Fibroblast of villous mesenchyme (primary cell): ENCODE data around the gene PHKG2. TPM values are rescaled to one million over a fixed set of nuclear protein-coding genes. Genes with fewer than 3 reads are reported as not detected.

ENCODE experiments used
- DNase-seq: peaks from one replicate; pipeline ENCODE4 v3.0.0-alpha.2; 2010; ENCODE audit warnings: low read depth
- H3K4me3 ChIP-seq: 2 replicates; pipeline ENCODE4 v1.5.1; 2011; ENCODE audit warnings: low read depth, mild to moderate bottlenecking, low read length
- total RNA-seq: library from RNA; depleted of rRNA; stranded (reverse); fragments of >200 nt; gene quantifications from 2 replicates; pipeline ENCODE4 v1.2.3, GENCODE V29; 2012
- TF ChIP-seq, protein P1 (sequence below): IDR thresholded peaks from 2 replicates; pipeline ENCODE4 v1.5.1; 2012; ENCODE audit warnings: low read depth, mild to moderate bottlenecking, low read length; ENCODE audit not compliant: insufficient read depth

The PHKG2 gene
- total RNA-seq, 1 donor = 26.3 TPM

DNA sequence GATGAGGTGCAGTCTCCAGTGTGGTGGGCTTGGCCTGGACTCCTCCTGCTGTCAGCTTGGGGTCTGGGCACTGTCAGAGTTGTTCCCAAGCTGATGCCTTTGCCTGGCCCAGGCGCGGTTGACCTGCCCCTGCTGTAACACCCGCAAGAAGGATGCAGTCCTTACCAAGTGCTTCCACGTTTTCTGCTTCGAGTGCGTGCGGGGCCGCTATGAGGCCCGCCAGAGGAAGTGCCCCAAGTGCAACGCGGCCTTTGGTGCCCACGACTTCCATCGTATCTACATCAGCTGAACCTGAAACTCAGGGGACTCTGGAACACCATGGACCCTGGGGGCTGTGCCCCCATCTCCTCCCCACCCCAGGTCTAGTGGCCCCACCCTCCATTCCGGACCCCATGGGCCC is 25.6 kb downstream of the PHKG2 start:
- no peak overlapping the region for H3K4me3 ChIP-seq
- DNase-seq = no peak
- TF ChIP-seq, protein P1, sequence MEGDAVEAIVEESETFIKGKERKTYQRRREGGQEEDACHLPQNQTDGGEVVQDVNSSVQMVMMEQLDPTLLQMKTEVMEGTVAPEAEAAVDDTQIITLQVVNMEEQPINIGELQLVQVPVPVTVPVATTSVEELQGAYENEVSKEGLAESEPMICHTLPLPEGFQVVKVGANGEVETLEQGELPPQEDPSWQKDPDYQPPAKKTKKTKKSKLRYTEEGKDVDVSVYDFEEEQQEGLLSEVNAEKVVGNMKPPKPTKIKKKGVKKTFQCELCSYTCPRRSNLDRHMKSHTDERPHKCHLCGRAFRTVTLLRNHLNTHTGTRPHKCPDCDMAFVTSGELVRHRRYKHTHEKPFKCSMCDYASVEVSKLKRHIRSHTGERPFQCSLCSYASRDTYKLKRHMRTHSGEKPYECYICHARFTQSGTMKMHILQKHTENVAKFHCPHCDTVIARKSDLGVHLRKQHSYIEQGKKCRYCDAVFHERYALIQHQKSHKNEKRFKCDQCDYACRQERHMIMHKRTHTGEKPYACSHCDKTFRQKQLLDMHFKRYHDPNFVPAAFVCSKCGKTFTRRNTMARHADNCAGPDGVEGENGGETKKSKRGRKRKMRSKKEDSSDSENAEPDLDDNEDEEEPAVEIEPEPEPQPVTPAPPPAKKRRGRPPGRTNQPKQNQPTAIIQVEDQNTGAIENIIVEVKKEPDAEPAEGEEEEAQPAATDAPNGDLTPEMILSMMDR = no peak

DNA sequence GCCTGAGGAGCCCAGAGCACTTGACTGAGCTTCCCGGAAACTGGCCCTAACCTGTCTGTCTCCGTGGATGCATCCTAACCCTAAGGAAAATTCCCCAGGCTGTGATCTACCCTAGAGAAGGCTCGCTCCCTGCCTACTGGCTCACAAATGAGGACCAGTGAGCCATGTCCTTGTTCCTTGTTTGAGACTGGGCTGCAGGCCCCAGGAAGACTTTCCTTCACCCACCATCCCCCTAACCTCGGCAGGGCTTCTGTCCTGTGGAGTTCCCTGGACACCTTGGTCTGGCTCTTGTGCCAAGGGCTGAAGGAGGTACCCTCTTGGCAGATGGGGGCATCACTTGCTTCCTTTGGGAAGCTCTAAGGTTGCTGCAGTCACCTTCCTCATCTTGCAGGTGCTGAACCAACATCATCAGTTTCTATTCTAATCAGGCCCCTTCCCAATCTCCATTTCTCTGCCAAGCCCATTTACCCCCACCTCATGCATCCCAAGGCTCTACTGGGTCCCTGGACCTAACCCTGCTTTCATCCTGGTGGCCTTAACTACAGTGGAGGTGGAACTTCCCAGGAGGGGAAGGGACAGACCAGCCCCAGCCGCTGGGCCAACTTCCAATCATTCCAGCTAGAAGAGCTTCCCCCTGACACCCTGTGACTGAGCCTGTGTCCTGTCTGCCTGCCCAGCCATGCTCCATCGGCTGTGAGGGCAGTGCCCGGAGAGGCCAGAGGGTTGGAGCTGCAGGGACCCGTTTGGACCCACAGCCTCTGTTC is 26.3 kb downstream of the PHKG2 start:
- TF ChIP-seq, protein P1 = no peak
- H3K4me3 ChIP-seq = peak overlapping the region; percentile 75
- no peak for DNase-seq

DNA sequence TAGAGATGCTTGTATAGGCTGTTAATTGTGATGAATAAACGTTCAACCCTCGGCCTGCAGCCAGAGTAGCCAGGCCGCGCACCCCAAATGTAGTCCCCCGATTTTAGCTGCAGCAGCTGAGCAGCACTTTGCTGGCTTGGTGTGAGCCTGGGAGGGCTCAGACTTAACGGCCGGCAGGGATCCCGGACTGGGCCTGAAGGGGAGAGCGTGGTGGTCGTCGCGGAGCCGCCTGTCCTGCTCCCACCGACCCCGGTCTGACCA is 26.8 kb downstream of the PHKG2 start:
- no peak for DNase-seq
- TF ChIP-seq, protein P1 = no peak
- peak overlapping the region; percentile 75 for H3K4me3 ChIP-seq

DNA sequence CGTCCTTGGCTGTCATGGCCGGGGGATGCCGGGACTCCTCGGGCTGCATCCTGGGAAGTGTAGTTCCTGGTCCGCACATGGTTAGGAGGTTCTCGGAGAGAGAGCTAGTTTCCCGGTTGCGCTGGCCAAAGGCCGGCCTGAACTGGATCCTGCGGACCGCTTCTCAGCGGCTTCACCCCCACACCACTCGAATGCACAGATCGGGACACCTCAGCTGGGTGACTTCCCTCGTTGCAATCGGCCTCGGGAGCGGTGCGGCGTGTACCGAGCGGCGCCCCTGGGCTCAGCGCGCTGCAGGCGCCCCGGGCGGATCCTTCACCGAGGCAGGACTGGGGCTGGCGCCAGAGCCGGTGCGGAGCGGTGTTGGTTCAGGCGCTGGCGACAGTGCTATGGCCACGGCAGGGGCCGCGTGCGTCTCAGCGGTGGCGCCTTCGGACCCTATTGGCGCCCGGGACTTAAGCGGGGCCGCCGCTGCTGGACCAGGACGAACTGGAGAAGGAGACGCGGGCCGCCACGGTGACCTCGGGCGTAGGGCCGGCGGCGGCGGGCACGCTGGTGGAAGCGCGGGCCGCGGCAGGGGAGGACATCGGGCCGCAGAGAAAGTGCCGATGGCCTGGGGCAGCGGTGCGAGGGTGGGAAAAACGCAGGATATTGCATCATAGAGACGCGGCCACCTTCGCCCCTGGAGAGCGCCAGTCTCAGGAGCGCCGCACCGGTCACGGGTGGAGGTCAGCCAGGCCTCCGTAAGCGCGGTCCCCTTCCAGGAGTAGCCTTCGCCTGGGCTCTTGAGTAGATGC is 27.4 kb downstream of the PHKG2 start:
- TF ChIP-seq, protein P1 = no peak
- H3K4me3 ChIP-seq = peak overlapping the region; percentile 75
- DNase-seq = peak; percentile 70

DNA sequence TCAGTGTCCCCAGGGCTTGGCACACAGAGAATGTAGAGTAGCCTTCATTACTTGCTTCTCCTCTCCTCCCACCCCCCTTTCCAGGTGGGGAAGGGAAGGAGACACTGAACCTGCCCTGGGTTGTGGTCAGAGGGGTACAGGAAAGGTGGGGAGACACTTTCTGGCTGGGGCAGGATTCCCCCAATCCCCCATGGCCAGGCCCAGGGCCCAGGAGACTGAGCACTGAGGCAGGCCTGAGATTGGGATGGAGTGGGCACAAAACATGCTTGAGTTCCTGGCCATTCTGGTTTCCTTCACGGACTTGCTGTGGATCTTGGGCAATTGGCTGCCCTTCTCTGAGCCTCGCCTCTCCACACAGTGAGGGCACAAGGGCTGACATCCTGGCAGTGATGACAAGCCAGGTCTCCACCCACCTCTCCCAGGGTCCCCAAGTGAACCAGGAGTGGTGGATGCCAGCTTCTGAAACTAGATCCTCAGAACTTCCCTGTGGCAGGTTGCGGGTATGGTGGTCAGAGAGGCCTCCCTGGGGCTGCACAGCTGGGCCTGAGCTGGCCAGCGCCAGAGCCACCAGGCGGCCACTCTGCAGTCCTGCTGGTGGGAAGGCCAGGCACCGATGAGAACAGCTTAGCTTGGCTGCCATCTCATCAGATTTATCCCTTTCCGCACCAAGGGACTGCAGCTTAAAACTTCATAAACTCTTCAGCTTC is 29.5 kb downstream of the PHKG2 start:
- DNase-seq = no peak
- TF ChIP-seq, protein P1 = no peak

DNA sequence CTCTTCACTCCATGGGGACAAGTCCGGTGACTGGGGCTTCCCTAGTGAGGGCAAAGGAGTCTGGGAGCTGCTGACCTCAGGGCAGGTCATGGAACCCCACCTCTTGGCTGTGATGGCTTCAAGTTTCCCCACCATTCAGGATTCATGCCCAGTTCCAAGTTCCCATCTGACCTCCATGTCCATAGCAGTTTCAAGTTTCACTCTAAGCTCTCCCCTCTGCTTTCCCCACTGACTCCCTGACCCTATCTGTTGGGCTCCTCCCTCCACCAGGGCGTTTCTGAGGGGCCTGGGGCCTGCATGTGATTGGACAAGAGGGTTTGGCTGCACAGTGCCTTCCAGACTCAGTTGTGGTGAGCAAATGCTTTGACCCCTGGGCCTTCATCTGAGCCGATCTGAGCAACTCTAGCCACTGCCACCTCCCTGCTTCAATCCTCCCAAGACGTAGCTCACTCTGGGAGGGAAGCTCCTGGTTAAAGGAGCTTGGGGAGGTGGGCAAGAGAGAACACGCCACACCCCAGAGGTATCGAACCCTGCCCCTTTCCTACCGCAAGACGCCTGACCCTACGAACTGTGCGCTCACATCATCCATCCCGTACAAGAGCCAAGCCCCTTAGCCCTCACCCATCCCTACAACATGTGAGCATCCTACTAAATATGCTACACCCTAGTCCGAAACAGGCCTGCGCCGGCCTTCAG is 30.5 kb downstream of the PHKG2 start:
- TF ChIP-seq, protein P1 = no peak
- peak; percentile 77 for DNase-seq
- H3K4me3 ChIP-seq = no peak overlapping the region

More for the DNA sequence above, 29.5 kb downstream of the PHKG2 start:
- no peak overlapping the region for H3K4me3 ChIP-seq
